Karpas-422 (cell line): ENCODE data around the gene ZNF771. TPM values are rescaled to one million over a fixed set of nuclear protein-coding genes. Genes with fewer than 3 reads are reported as not detected.
"Not testable (repeated sequence)": the region's sequence is repeated elsewhere in the genome, so short reads cannot be mapped to it uniquely, and the experiment has no call there.

Experiments
- DNase-seq: peaks from one replicate; pipeline ENCODE4 v3.0.0-alpha.2; 2015
- H2AFZ ChIP-seq: fragments of 200-600 bp; sonication (generic); 2 replicates; pipeline ENCODE4 v1.6.1; 2014; ENCODE audit warnings: antibody characterized with exemption, low read length, mixed read lengths
- H3K27ac ChIP-seq: fragments of 200-600 bp; sonication (generic); 2 replicates; pipeline ENCODE4 v1.5.1; 2014; ENCODE audit warnings: mild to moderate bottlenecking, low read length, moderate library complexity
- H3K27me3 ChIP-seq: fragments of 200-600 bp; sonication (generic); 2 replicates; pipeline ENCODE4 v1.6.1; 2014; ENCODE audit warnings: low read length, mixed read lengths
- H3K36me3 ChIP-seq: fragments of 200-600 bp; sonication (generic); 2 replicates; pipeline ENCODE4 v1.6.1; 2014; ENCODE audit warnings: low read length, mixed read lengths; ENCODE audit not compliant: insufficient read depth
- H3K4me1 ChIP-seq: fragments of 200-600 bp; sonication (generic); 2 replicates; pipeline ENCODE4 v1.6.1; 2014; ENCODE audit warnings: mild to moderate bottlenecking, low read length, mixed read lengths
- H3K4me2 ChIP-seq: fragments of 200-600 bp; sonication (generic); 2 replicates; pipeline ENCODE4 v1.6.1; 2014; ENCODE audit warnings: low read length, low read depth, mild to moderate bottlenecking; ENCODE audit not compliant: poor library complexity, severe bottlenecking
- H3K4me3 ChIP-seq: fragments of 200-600 bp; sonication (generic); 2 replicates; pipeline ENCODE4 v1.5.1; 2014; ENCODE audit warnings: mild to moderate bottlenecking, antibody characterized with exemption, low read length, mixed read lengths
- H3K79me2 ChIP-seq: fragments of 200-600 bp; sonication (generic); 2 replicates; pipeline ENCODE4 v1.6.1; 2014; ENCODE audit warnings: mild to moderate bottlenecking, low read length, mixed read lengths
- H3K9ac ChIP-seq: fragments of 200-600 bp; sonication (generic); 2 replicates; pipeline ENCODE4 v1.6.0; 2014; ENCODE audit warnings: low read length
- H3K9me2 ChIP-seq: fragments of 200-600 bp; sonication (generic), shearing (Covaris generic); replicated peaks from 2 replicates; pipeline ENCODE4 v1.6.0; 2014; ENCODE audit warnings: mild to moderate bottlenecking, low read length, moderate library complexity; ENCODE audit not compliant: insufficient read depth
- H3K9me3 ChIP-seq: fragments of 300-700, 200-600 bp; sonication (generic); 2 replicates; pipeline ENCODE4 v1.6.1; 2014; ENCODE audit warnings: low read length, mixed read lengths
- H4K20me1 ChIP-seq: fragments of 200-600 bp; sonication (generic); 2 replicates; pipeline ENCODE4 v1.6.1; 2014; ENCODE audit warnings: mild to moderate bottlenecking, antibody characterized with exemption, low read length, low read depth; ENCODE audit not compliant: insufficient read depth
- total RNA-seq: library from RNA; depleted of rRNA; stranded (reverse); fragments of >200 nt; shearing (Covaris generic); gene quantifications from 2 replicates; pipeline ENCODE4 v1.2.3, GENCODE V29; 2014; ENCODE audit warnings: low replicate concordance

ZNF771 gene
- total RNA-seq, 1 experiment from 2014 or later = 13.1 TPM

GRCh38 chr16:30444231-30445148, 37.1 kb downstream of the ZNF771 start:
- no peak for DNase-seq
- Histone ChIP-seq H3K4me2 (peak overlapping the region; percentile 97), H3K36me3 (peaks cover 11% of the 10 kb centered on the region; the same call in 1 of the 2 replicates), H3K9ac (peak overlapping the region; percentile 99), H3K27me3 (no peaks in the 10 kb centered on the region), H4K20me1 (peaks cover 22% of the 10 kb centered on the region), H3K4me3 (peak overlapping the region; percentile 89), H3K9me2 (no peaks in the 10 kb centered on the region), H3K79me2 (peaks cover 23% of the 10 kb centered on the region), H3K4me1 (peaks cover 34% of the 10 kb centered on the region), H3K9me3 (no peaks in the 10 kb centered on the region), H2AFZ (no peak overlapping the region), H3K27ac (no peak overlapping the region)

- no peaks in the 10 kb centered on the region for H3K27me3 ChIP-seq
- no peaks in the 10 kb centered on the region for H3K9me2 ChIP-seq
- H3K27ac ChIP-seq = peak overlapping the region; percentile 75
- peak overlapping the region; percentile 98; the same call in 1 of the 2 replicates for H2AFZ ChIP-seq
- peaks cover 22% of the 10 kb centered on the region for H4K20me1 ChIP-seq
- peak overlapping the region; percentile 97 for H3K4me2 ChIP-seq
- no peaks in the 10 kb centered on the region for H3K9me3 ChIP-seq
- no peak for DNase-seq
- peaks cover 29% of the 10 kb centered on the region for H3K4me1 ChIP-seq
- peak overlapping the region; percentile 99 for H3K9ac ChIP-seq
- H3K4me3 ChIP-seq = peak overlapping the region; percentile 89
- peaks cover 23% of the 10 kb centered on the region for H3K79me2 ChIP-seq
- peaks cover 11% of the 10 kb centered on the region; the same call in 1 of the 2 replicates for H3K36me3 ChIP-seq
Observed at GRCh38 chr16:30445149-30445407, 37.7 kb downstream of the ZNF771 start.

GRCh38 chr16:30445408-30446202, 38.2 kb downstream of the ZNF771 start, which contains the start of gene SEPHS2:
Gene SEPHS2 (minus strand): TSS chr16:30445874. CDS start chr16:30445727, 147 bp downstream.
- H3K4me3 ChIP-seq = peak within 1 kb of the TSS; percentile 89
- H3K9me3 ChIP-seq = no peaks in the 10 kb centered on the region
- peak within 1 kb of the TSS; percentile 99 for H3K9ac ChIP-seq
- peaks cover 23% of the 10 kb centered on the region for H3K4me1 ChIP-seq
- H2AFZ ChIP-seq = peak within 1 kb of the TSS; percentile 98
- H4K20me1 ChIP-seq = peaks cover 22% of the 10 kb centered on the region
- DNase-seq = peak; percentile 99
- H3K27me3 ChIP-seq = no peaks in the 10 kb centered on the region
- peak within 1 kb of the TSS; percentile 75 for H3K27ac ChIP-seq
- peaks cover 11% of the 10 kb centered on the region; the same call in 1 of the 2 replicates for H3K36me3 ChIP-seq
- peaks cover 23% of the 10 kb centered on the region for H3K79me2 ChIP-seq
- peak within 1 kb of the TSS; percentile 97 for H3K4me2 ChIP-seq
- no peaks in the 10 kb centered on the region for H3K9me2 ChIP-seq

DNA sequence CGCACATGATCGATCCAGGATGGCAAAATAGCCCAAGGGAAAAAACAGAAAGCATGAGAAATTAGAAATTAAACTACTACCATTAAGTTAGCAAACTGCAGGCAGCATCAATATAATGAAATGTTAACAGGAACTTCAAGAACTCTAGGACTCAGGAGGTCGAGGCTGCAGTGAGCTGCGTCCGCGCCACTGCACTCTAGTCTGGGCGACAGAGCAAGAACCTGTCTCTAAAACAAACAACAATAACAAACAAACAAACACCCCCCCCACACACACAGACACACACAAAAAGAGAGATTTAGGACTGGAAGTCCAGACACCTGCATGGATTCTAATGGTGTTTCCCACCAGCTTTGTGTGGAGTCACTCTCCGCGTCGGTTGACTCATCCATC, 38.8 kb downstream of the ZNF771 start:
- H3K4me2 ChIP-seq = peak overlapping the region; percentile 97
- peak overlapping the region; percentile 89 for H3K4me3 ChIP-seq
- no peak for DNase-seq
- peaks cover 23% of the 10 kb centered on the region for H3K4me1 ChIP-seq
- H3K9ac ChIP-seq = peak overlapping the region; percentile 99
- H3K27ac ChIP-seq = no peak overlapping the region
- peak overlapping the region; percentile 98 for H2AFZ ChIP-seq
- H3K79me2 ChIP-seq = peaks cover 23% of the 10 kb centered on the region
- peaks cover 11% of the 10 kb centered on the region; the same call in 1 of the 2 replicates for H3K36me3 ChIP-seq
- no peaks in the 10 kb centered on the region for H3K9me3 ChIP-seq
- no peaks in the 10 kb centered on the region for H3K27me3 ChIP-seq
- no peaks in the 10 kb centered on the region for H3K9me2 ChIP-seq
- peaks cover 22% of the 10 kb centered on the region for H4K20me1 ChIP-seq

- H3K4me2 ChIP-seq = no peak overlapping the region
- no peak overlapping the region for H3K4me3 ChIP-seq
- no peaks in the 10 kb centered on the region for H3K9me2 ChIP-seq
- no peak overlapping the region for H2AFZ ChIP-seq
- H3K27ac ChIP-seq = no peak overlapping the region
- peaks cover 23% of the 10 kb centered on the region for H3K79me2 ChIP-seq
- no peaks in the 10 kb centered on the region for H3K27me3 ChIP-seq
- H3K4me1 ChIP-seq = peaks cover 23% of the 10 kb centered on the region
- H3K9me3 ChIP-seq = no peaks in the 10 kb centered on the region
- peaks cover 22% of the 10 kb centered on the region for H4K20me1 ChIP-seq
- H3K9ac ChIP-seq = no peak overlapping the region
- peaks cover 11% of the 10 kb centered on the region; the same call in 1 of the 2 replicates for H3K36me3 ChIP-seq
- no peak for DNase-seq
Observed at GRCh38 chr16:30447512-30448226, 40.3 kb downstream of the ZNF771 start.

DNA sequence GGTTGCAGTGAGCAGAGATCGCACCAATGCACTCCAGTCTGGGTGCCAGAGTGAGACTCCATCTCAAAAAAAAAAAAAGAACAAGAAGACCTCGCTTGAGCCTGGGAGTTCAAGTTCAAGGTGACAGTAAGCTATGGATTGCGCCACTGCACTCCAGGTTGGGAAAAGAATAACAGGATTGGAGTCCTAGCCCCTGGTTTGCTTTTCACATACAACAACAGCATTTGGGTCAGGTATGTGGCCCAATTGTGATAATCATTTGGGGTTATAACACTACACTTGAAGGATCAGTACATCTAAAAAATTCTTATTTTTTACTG, 41.7 kb downstream of the ZNF771 start:
- peaks cover 16% of the 10 kb centered on the region for H3K79me2 ChIP-seq
- peaks cover 16% of the 10 kb centered on the region for H3K4me1 ChIP-seq
- H3K9me3 ChIP-seq = no peaks in the 10 kb centered on the region
- H2AFZ ChIP-seq = no peak overlapping the region
- H4K20me1 ChIP-seq = peaks cover 12% of the 10 kb centered on the region
- H3K4me2 ChIP-seq = no peak overlapping the region
- no peaks in the 10 kb centered on the region for H3K9me2 ChIP-seq
- H3K27ac ChIP-seq = no peak overlapping the region
- no peaks in the 10 kb centered on the region for H3K27me3 ChIP-seq
- no peak overlapping the region for H3K4me3 ChIP-seq
- DNase-seq = no peak
- H3K9ac ChIP-seq = no peak overlapping the region
- peaks cover 2% of the 10 kb centered on the region; the same call in 1 of the 2 replicates for H3K36me3 ChIP-seq

- H3K4me2 ChIP-seq, H3K4me3 ChIP-seq, H3K4me1 ChIP-seq, H3K27me3 ChIP-seq, DNase-seq, H3K79me2 ChIP-seq, H3K36me3 ChIP-seq, H3K9ac ChIP-seq, H3K9me2 ChIP-seq, H3K27ac ChIP-seq, H3K9me3 ChIP-seq, H2AFZ ChIP-seq, H4K20me1 ChIP-seq: not testable (repeated sequence)
Observed at GRCh38 chr16:30452709-30453580, 45.5 kb downstream of the ZNF771 start.
